Loucy (cell line): Measurements from ENCODE around the gene TDRD12.
"Not testable (repeated sequence)": the region's sequence is repeated elsewhere in the genome, so short reads cannot be mapped to it uniquely, and the experiment has no call there.

ENCODE experiments used
- CTCF ChIP-seq: fragments of 200-600 bp; sonication (generic); conservative IDR thresholded peaks from 2 replicates; pipeline ENCODE4 v1.5.1; 2014; ENCODE audit warnings: mild to moderate bottlenecking, antibody characterized with exemption, low read length
- EZH2phosphoT487 ChIP-seq: fragments of 200-600 bp; IDR thresholded peaks from 2 replicates; pipeline ENCODE4 v1.6.1; 2018; ENCODE audit warnings: antibody characterized with exemption, mild to moderate bottlenecking, moderate library complexity, borderline replicate concordance

GRCh38 chr19:32696771-32697170, 22.8 kb upstream of the TDRD12 start:
- not testable (repeated sequence) for TF ChIP-seq CTCF, EZH2phosphoT487
